ENCODE data around the gene QDPR.
"Not testable (repeated sequence)": the region's sequence is repeated elsewhere in the genome, so short reads cannot be mapped to it uniquely, and the experiment has no call there.

QDPR gene

DNA sequence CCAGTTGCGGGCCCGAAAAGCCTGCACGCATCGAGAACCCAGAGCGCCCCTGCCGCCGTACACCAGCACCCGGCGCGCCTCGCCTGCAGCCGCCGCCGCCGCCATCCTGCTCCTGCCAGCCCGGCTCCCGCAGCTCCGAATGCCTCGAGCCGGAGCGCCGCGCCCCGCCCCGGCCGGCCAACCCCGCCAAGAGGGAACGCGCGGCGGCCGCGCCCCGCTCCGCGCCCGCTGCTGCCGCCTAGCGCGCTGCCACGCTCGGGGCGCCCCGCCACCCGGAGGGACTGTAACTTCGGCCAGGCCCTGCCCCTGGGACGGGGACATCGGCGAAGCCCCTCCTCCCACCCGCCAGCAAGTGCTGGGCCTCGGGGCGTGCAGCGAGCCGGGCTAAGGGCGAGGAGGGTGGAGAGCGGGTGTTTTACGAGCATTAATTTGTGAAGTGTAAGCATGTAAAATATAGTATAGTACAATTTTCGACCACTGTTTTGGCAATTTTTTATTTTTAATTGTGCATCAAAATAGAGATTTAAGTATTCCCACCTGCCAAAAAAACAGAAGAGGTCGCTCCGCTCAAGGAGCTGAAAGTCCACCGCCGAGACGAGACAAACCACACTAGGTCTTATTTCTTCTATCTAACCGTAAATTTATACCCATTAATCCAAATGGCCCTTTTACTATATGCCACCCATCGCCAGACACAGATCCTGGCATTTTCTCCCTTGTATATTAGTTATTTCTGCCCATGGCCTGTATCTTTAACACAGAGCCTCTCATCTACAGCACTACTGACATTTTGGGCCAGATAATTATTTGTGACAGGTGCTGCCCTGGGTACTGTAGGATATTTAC, at the start of gene QDPR:
QDPR (minus strand) TSS at position 141 of the 846 bp plus-strand sequence; CDS start at position 105, 36 bp downstream.
- DNase-seq: peak; percentile 78

DNA sequence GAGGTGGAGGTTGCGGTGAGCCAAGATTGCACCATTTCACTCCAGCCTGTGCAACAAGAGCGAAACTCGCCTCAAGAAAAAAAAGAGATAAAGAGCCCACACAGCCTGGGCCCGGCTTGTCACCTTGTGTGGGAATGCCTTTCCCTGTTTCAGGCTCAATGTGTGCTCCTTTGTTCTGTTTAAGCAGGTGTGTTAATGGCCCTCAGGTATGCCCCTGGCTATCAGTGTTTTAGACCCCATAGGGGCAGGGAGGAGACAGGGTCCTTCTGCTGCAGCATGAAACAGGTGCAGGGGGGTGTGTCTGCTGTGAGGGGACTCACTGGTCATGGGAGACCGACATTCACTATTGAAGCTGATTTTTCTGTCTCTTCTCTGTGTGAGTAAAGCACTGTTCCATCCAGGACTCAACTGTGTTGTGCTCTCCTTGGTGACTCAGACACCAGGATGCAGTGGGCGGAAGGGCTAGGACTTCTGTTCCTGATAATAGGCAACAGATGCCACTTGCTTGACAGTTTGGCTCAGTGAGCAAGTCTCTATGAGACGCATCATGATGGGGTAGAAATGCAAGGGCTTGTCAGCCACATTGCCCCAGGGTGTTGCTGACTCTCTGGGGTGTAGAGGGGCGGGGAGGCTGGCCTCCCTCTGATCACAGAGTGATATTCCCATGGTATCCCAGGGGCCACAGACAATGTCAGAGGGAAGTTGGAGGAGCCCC, 49.5 kb upstream of the QDPR start:
- no peak for DNase-seq

GRCh38 chr4:17560065-17560673, 48.3 kb upstream of the QDPR start:
- no peak for DNase-seq

DNA sequence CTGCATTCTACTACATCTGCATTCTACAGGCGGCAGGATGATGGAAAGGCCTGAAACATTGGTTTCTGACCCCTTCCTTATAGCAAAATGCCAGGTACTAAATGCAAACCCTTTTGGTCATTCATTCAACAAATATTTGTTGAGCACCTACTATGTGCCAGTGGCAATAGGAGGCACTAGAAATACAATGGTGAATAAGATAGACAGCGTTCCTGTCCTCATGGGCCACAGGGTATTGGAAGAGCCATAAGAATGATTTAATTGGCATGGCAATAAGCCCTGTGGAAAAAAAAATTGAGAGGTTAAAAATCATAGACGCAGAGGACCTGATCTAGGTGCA, 47.8 kb upstream of the QDPR start:
- no peak for DNase-seq

GRCh38 chr4:17558941-17559708, 47.2 kb upstream of the QDPR start:
- no peak for DNase-seq

DNA sequence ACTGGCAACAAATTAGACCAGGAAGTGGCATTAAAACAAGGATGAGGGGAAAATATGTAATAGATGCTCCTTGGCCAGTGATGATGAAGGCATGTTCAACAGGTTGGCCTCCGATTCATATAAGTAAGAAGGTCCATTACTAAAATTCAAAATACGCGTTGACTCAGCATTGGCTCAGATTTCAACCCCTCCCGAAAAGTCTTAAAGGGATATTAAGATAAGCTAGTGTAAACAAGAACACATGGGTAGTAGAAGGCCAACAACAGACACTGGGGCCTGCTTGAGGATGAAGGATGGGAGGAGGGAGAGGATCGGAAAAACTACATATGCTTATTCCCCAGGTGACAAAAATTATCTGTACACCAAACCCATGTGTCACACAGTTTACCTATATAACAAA, 46.0 kb upstream of the QDPR start:
- no peak for DNase-seq

DNA sequence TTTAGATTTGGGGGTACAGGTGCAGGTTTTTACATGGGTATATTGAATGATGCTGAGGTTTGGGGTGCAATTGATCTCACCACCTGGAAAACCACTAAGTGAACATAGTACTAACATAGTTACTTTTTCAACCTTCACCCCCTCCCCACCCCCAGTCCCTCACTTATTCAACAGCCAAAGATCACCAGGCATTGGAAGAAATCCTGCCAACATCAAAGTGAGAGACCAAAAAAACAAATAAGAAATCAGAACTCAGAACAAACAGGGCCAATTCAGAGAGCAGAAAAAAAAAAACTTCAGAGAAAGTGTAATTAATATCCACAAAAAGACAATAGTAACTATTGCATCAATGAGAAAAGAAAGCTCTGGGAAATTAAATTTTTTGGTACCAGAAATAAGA, 44.6 kb upstream of the QDPR start:
- no peak for DNase-seq

GRCh38 chr4:17554568-17554967, 42.7 kb upstream of the QDPR start:
- DNase-seq: no peak

DNA sequence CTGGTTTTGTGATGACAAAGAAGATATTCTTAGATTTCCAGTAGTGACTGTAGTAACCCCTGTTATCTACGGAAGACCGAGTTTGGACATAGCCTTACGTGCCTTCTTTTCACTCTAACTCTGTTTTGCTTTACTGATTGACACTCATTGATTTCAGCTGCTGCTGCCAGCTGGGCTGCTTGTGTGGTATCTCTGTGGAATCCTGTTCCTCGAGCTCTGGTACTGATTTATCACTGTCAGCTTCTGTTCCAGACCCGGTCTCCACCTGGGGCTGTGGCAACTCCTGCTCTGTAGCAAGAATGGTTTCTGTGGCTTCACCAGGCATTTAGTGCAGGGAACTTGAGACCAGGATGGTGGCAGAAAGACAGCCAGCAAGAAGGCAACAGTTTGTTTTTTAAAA, 40.5 kb upstream of the QDPR start:
- DNase-seq: no peak

- DNase-seq: no peak
These were observed 38.7 kb upstream of the QDPR start for GRCh38 chr4:17550549-17550948.

DNA sequence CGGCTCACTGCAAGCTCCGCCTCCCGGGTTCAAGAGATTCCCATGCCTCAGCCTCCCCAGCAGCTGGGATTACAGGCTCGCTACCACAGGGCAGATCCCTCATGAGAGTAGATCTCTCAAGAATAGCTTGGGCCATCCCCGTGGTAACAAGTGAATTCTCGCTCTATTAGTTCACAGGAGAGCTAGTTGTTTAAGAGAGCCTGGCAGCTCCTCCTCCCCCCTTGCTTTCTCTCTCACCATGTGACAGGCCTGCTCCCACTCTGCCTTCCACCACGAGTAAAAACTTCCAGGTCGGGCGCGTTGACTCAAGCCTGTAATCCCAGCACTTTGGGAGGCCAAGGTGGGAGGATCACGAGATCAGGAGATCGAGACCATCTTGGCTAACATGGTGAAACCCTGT, 34.8 kb upstream of the QDPR start:
- no peak for DNase-seq

GRCh38 chr4:17546222-17546621, 34.3 kb upstream of the QDPR start:
- no peak for DNase-seq

DNA sequence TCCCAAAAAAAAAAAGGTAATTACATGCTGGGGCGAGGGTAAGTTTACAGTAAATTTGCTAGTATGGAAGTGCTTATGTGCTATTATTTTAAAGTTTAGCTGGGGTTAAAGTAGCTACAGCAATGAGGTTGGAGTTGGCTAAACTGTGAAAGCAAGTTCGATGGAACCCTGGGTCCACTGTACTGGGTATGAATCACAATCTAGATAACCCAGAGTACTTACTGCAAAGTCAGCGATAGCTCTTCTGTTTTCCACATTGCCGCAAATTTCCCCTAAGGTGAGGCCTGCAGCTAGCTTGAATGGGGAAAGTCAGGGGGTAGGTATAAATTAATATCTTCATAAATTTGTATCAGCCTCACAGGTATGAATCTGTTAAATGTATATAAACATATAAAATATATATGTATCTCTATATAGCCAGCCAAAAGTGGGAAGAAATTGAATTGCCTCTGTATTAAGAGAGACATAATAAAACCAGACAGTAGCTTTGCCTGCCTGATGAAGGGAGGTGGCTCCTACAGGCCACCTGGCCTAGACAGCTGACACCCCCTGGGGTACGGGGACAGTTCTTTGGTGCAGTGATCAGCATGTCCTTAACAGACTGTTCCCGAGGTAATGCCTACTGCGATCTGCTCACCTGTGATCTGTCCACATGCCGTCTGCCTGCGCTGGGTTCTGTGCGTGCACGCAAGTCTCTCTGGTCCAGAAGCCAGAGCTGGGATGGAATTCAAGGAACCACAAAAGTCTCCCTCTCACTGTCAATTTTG, 33.7 kb upstream of the QDPR start:
- DNase-seq: no peak

DNA sequence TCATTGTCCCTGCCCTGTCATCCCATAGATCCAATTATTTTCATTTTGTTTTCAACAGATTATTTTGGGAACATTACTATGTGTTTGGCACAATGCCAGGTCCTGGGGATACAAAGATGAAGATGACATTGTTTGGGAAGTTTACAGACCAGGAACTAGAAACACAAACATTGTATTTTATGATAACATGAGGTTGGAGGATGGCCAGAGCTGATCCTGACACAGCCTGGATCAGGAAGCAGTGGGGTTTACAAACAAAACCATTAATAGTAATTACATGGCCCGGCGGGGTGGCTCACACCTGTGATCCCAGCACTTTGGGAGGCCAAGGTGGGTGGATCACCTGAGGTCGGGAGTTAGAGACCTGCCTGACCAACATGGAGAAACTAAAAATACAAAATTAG, 32.9 kb upstream of the QDPR start:
- no peak for DNase-seq

- DNase-seq: no peak
These were observed 32.3 kb upstream of the QDPR start for GRCh38 chr4:17544205-17544604.

GRCh38 chr4:17537060-17537459, 25.2 kb upstream of the QDPR start:
- not testable (repeated sequence) for DNase-seq

- no peak for DNase-seq
These were observed 24.0 kb upstream of the QDPR start for GRCh38 chr4:17535906-17536305.

DNA sequence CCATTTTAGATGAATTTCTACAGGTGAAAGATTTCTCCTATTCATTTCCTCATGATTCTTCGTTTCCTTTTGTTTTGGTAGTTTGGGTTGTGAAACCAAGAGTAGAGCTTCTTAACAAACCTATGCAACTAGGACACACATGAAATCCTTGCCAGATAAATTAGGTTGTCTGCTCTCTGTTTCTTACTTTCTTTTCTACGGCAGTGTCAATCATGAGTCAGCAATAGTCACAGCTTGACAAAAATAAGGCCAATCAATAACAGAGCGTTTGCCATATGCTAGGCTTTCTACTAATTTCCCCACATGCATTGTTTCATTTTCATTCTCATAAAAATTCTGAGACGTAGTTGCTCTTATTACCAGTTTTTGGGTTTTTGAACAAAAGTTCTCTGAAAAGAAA, 23.4 kb upstream of the QDPR start:
- no peak for DNase-seq

DNA sequence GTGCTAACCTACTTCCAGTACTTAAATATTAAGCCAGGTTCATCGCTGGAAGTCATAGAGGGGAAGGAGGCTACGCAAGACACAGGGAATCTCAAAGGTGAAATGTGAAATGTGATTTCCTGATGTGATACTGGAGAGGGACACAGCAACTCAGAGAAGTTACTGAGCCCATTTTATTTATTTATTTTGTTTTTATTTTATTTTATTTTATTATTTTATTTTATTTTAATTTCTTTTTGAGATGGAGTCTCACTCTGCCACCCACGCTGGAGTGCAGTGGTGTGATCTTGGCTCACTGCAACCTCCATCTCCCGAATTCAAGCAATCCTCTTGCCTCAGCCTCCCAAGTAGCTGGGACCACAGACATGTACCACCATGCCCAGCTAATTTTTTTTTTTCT, 22.8 kb upstream of the QDPR start:
- DNase-seq: no peak

DNA sequence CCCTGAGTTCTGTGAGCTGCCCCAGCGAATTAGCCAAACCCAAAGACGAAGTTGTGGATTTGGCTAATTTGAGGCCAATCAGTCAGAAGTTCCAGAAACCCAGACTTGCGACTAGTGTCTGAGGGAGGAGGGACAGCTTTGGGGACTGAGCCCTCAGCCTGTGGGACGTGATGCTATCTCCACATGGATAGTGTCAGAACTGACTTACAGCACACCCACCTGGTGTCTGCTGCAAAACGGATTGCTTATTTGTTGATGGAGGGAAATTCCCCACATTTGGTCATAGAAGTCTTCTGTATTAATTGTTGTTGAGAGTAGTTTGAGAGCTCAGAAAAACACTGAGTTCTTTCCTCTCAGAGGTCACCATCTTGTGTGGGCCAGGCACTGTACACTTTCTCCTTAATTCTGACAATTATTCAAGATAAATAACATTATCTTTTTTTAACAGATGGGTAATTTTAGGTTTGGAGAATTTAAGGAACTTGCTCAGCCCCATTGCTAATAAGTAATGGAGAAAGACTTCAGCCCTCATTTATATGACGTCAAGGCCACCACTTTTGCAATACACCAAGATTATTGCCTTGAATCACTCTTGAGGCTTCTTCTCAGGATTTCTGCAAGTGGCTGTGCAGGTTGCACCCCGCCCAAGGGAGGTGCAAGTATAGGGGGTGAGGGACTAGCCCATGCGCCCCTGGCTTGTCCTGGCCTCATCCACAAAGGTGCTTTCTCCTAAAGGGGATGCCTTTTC, 19.8 kb upstream of the QDPR start:
- DNase-seq: no peak

- no peak for DNase-seq
These were observed 16.8 kb upstream of the QDPR start for GRCh38 chr4:17528551-17529165.

Measured in activated CD8-positive, alpha-beta memory T cell treated with anti-CD3 and anti-CD28 coated beads, Interleukin-2, amount 50 U/mL, for 4 hours (primary cell).